GM19240 (cell line): ENCODE data around the gene SPRR2D.
"Not testable (repeated sequence)": the region's sequence is repeated elsewhere in the genome, so short reads cannot be mapped to it uniquely, and the experiment has no call there.

Source experiments
- DNase-seq: peaks from one replicate; pipeline ENCODE4 v3.0.0; 2011; ENCODE audit warnings: low spot score; ENCODE audit not compliant: insufficient read length

SPRR2D gene

DNA sequence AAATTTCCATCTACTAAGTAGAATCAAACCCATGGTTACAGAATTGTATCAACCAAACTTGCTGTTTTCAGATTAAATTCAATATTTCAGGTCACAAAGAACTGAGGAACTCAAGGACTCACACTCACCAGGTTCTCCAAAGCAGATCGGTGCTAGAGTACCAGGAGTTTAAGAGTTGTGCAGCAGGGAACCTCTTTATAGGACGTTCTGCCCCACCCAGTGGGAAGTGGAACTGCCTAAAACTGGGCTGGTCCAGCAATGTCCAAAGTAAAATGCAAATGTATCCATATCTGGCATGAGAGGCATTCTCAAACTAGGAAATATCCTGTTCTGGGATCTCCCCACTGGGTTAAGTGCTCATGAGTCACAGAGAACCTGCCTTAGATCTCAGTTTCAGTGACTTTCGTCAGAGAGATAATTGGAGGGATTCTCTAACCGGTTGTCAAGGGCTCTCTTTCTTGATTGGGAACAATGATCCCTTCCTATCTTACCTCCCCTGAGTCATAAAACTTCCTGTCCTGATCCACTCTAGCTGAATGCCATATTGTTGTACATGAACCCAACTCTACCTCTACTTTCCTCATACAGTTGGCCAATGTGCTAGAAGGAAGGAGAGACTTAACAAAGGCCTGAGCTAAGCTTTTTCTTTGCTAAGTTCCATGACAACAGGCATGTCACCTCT, at the start of gene SPRR2D:
Gene SPRR2D (minus strand): TSS at position 171 of the 682 bp plus-strand sequence. CDS start 774 bp downstream, outside the sequence.
- DNase-seq: no peak

DNA sequence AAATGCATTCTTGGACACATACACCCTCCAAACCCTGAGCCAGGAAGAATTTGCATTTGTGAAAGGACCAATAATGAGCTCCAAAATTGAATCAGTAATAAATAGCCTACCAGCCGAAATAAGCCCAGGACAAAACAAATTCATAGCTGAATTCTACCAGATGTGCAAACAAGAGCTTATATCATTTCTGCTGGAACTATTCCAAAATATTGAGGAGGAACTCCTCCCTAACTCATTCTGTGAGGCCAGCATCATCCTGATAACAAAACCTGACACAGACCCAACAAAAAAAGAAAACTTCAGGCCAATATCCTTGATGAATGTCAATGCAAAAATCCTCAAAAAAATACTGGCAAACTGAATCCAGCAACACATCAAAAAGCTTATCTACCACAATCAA, 46.7 kb upstream of the SPRR2D start:
- no peak for DNase-seq

DNA sequence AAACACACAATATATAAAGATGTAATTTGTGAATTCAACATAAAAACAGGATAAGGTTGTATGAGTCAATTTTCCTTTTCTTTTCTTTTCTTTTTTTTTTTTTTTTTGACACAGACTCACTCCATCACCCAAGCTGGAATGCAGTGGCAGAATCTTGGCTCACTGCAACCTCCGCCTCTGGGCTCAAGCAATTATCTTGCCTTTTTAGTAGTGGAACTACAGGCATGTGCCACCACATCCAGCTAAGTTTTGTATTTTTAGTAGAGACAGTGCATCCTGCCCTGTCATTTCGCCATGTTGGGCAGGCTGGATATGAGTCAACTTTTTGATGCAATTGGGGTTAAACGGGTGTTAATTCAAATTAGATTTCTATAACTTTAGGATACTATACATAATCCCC, 40.8 kb upstream of the SPRR2D start:
- DNase-seq: no peak

DNA sequence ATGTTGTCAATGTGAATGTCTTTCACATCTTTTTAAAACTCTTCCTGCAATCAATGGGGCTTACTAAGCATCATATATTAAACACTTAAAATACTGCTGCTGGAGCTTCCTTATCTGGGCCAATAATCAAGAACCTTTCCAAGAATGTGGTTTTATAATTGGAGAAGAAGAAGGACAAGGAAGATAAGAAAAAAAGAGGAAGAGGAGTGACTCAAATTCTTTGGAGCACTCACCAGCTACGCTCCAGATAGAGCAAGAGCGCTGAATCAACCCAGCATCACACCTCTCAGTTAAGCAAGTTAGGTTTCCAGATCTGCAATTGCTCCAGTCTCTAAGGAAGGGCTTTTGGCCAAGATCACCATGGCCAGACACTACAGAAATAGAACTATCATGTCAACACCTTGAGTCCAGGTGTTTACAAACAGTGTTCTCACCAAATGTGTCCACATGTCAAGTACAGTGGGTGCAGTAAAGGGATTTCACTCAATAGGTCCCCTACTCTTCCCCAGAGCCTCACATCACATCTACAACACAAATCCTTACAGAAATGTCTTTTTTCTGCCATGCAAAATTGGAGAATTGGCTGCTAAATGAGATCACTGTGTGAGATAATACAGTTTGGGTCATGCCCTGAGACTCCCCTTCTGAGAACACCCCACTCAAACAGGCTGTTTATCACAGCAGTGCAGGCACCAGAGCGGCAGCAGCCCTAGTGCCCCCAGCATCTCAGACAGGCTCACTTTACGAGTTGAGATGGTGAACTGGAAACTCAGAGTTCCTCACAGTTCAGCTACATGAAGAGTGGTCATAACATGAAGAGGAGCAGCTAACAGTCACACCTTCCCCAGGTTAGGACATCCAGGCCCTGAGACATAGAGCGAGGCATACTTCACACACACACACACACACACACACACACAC, 32.1 kb upstream of the SPRR2D start:
- DNase-seq: no peak

DNA sequence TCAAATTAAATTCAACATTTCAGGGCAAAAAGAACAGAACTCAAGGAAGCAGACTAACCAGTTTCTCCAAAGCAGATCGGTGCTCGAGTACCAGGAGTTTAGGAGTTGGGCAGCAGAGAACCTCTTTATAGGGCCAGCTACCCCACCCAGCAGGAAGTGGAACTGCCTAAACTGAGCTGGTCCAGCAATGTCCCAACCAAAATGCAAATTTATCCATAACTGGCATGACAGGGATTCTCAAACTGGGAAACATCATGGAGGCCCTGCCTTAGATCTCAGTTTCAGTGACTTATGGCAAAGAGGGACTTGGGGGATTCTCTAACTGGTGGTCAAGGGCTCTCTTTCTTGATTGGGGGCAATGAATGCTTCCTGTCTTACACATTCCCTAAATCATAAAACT, 30.6 kb upstream of the SPRR2D start, which contains the start of gene SPRR2B:
Gene SPRR2B (minus strand): TSS at position 101 of the 400 bp plus-strand sequence. CDS start 772 bp downstream, outside the sequence.
- no peak for DNase-seq

DNA sequence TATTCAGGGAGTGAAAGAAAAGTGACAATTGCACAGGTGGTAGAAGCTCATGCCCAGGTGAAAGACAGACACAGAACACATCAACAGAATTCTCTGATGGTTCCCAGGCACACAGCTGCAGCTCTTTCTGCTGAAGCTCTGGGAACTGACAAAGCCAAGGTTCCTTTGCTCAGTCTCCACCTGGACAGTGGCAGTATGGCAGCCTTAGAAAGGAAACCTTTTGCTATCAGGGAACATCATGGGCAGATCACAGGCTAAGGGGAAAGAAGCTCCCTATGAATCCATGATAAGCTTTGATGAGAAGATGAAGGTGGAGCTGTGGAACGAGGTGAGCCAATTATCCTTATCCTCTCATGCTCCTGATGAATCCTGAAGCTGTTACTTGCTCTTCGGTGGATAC, 29.3 kb upstream of the SPRR2D start:
- DNase-seq: no peak

DNA sequence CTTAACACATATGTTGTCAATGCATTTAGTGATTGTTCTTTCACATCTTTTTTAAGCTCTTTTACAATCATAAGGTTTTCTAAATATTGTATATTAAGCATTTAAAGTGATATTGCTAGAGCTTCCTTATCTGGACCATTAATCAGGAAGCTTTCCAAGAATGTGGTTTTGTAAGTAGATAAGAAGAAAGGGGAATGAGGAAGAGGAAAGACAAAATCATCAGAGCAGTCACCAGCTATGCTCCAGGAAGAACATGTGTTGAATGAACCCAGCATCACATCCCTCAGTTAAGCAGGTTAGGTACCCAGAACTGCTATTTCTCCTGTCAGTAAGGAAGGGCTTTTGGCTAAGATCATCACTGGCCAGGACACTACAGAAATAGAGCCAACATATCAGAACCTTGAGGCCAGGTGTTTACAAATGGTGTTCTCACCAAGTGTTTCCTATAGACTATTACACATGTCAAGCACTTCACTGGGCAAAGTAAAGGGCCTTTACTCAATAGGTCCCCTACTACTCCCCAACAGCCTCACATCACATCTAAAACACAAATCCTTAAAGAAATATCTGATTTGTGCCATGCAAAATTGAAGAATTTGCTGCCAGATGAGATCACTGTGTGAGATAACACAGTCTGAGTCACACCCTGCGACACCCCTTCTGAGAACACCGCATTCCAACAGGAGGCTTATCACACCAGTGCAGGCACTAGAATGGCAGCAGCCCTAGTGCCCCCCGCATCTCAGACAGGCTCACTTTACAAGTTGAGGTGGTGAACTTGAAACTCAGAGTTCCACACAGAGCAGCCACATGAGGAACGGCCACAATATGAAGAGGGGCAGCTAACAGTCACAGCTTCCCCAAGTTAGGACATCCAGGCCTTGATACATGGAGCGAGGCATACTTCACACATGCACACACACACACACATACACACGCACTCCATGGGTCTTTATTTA, 18.2 kb upstream of the SPRR2D start:
- no peak for DNase-seq

DNA sequence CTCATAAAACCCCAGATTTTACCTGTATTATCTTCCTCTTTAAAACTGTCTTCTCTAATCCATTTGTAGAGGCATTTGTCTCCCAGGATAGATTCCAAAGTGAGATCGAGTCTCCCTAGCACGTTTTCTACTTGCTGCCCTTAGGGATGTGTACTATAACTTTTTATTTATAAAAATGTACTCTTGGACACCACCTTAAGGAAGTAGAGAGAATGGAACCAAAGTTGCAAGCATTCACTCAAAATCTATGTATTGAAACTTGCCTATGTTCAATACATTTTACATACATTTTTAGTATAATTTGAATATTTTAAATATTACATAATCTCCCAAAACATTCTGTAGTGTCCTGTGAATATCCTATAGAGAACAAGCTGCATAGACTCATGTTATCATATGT, 17.2 kb upstream of the SPRR2D start:
- no peak for DNase-seq

DNA sequence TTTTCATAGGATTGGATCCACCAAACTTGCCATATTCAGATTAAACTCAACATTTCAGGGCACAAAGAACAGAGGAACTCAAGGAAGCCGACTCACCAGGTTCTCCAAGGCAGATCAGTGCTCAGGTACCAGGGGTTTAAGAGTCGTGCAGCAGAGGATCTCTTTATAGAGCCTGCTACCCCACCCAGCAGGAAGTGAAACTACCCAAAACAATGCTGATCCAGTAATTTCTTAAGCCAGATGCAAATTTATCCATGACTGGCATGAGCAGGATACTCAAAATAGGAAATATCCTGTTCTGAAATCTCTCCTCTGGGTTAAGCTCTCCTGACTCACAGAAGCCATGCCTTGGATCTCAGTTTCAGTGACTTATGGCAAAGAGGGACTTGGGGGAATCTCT, 16.5 kb upstream of the SPRR2D start, which contains the start of gene SPRR2A:
Gene SPRR2A (minus strand): TSS at position 138 of the 400 bp plus-strand sequence. CDS start 777 bp downstream, outside the sequence.
- DNase-seq: no peak

DNA sequence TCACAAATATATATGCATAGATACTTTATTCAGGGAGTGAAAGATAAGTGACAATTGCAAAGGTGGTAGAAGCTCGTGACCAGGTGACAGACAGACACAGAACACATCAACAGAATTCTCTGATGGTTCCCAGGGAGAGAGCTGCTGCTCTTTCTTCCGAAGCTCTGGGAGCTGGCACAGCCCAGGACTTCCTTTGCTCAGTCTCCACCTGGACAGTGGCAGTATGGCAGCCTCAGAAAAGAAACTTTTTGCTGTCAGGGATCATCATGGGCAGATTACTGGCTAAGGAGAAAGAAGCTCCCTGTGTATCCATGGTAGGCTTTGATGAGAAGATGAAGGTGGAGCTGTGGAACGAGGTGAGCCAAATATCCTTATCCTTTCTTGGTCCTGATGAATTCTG, 15.2 kb upstream of the SPRR2D start:
- not testable (repeated sequence) for DNase-seq

DNA sequence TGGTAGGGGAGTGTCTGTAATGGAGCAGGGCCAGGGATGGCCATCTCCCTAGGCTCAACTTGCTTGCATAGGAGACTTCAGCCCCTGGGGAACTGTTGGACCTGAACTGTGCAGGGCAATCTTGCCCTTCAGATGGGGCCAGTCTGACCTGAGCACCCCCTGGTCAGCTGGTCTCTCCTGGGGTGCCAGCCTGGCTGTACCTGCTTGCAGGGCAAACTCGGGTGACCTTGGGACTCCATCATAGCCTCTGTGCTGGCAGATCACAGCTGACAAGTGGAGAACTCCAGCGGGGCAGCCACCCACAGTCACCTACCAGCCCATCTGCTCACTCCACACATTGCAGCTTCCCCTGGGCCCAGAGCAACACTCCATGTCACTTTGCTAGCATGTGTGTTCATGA, 8.3 kb upstream of the SPRR2D start:
- no peak for DNase-seq

DNA sequence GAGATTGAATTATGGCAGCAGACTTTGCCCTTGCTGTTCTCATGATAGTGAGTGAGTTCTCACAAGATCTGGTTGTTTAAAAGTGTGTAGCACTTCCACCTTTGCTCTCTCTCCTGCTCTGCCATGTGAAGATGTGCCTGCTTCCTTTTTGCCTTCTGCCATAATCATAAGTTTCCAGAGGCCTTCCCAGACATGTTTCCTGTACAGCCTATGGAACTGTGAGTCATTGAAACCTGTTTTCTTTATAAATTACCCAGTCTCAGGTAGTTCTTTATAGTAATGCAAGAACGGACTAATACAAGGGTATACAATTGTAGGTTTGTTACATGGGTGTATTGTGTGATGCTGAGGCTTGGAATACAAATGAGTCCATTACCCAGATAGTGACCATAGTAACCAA, 5.7 kb downstream of the SPRR2D start:
- DNase-seq: no peak

DNA sequence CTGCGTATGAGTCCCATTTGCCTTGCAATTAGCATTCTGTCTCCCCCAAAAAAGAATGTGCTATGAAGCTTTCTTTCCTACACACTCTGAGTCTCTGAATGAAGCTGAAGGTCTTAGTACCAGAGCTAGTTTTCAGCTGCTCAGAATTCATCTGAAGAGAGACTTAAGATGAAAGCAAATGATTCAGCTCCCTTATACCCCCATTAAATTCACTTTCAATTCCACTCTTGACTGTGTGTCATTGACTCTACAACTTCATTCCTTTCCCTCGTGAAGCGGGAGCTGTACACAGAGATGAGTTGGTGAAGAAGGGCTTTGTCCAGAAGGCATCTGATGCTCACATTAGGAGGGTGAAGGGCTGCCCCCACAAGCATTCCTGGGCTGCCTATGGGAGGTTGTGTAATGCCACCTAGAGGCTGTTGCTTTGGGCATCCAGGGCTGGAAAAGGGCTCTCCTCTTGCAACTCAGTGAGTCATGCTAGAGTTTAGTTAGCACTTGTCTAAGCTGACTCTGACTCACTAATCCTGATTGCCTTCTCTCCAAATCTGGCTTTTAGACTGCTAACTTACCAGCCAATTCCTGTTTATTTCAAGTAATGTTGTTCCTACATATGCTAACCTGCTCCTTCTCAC, 8.1 kb downstream of the SPRR2D start:
- DNase-seq: no peak

DNA sequence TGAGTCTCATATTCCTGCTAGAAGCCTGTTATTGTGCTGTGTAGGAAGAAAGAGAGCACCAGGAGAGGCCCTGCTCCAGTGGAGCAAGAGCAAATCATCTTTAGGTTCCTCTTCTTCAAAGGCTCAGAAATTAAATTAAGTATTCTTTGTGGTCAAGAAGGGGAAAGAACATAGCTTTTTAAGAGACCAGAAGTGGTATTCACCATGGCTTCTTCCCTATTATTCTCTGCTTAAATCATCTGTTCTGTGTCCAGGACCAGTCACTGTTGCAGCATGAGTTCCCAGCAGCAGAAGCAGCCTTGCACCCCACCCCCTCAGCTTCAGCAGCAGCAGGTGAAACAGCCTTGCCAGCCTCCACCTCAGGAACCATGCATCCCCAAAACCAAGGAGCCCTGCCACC, 8.8 kb downstream of the SPRR2D start:
- DNase-seq: no peak

DNA sequence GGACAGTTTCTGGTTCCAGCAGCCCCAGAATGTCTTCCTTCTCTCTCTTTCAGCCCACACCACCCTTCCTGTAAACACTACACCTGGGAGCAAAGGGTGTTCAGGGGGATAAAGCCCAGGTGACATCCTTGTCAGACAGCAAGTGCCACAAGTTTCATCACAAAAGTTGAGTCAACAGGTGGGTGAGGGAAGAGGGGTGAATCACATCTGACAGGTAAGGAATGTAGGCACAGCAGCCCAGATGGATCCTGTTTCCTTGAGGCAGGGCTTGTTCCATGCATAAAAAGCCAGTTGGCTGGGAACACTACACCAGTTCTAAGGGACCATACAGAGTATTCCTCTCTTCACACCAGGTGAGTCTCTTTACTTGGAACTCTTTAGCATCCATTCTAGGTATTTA, 10.0 kb downstream of the SPRR2D start, which contains the start of gene SPRR1B:
Gene SPRR1B (plus strand): TSS at position 309 of the 400 bp plus-strand sequence. CDS start 1,143 bp downstream, outside the sequence.
- DNase-seq: no peak

DNA sequence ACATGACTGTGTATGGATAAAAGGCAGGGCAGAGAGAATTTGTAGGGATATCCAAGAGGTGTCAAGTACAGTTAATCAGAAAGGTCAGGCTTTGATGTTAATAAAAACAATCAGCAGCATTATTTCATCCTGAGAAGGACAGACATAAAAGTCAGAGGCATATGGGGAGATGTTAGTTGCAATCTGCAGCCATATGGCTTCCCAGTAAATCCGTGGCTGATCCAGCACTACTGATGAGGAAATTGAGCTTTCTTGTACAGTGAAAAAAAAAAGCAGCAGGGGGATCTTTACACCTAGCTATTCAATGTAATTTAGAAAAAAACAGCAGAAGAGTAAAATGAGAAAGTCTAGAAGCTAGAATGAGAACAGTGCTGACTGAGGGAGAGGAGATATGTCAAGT, 12.2 kb downstream of the SPRR2D start:
- no peak for DNase-seq

DNA sequence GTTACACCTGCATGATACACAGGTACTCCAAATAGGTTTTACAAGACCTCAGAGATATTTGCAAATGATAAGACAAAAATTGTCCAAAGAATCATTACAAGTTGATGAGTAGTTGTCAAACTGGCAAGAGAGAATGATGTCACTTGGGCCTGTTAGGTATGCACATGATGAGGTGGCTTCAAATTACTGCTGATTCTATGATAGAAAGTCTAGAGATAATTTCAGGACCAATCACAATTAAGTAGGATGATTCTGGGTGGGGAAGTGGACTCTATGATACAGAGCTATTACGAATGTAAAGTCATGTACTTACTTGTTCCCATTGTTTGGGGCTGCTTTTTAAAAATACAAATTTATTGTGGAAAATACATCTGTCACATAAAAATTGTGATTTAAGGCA, 15.1 kb downstream of the SPRR2D start:
- no peak for DNase-seq

DNA sequence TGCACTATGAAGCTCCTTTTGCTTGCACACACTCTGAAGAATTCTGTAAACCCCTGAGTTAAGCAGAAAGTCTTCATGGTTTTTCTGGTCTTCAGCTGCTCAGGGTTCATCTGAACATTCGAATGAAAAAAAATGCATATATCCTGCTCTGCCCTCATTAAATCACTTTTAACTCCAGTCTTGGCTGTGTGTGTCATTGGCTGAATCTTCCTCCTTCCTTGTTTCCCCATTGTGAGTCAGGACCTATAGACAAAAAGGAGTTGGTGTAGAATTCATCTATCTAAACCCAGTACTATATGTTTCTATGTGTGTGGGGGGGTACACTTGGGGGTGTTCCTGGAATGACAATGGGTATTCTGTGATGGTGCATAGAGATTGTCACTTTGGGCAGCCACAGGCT, 16.5 kb downstream of the SPRR2D start:
- DNase-seq: no peak

DNA sequence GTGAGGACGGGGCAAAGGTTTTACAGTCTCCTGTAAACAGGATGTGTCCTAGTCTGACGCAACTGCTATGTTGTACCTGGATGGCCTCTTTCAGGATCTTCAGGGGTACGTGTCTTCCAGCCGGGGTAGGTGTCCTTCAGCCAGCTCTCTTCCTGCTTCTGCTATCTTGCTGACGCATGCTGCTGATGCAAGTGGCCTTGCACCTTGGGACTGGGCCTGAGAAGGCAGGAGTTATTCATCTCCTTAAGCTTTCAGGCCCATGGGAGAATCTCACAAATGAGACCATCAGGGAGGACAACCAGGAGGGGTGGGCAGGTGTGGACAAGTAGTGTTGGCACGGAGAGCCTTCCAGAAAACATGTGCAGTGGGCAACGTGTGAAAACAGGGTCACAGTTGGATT, 17.8 kb downstream of the SPRR2D start:
- DNase-seq: no peak

DNA sequence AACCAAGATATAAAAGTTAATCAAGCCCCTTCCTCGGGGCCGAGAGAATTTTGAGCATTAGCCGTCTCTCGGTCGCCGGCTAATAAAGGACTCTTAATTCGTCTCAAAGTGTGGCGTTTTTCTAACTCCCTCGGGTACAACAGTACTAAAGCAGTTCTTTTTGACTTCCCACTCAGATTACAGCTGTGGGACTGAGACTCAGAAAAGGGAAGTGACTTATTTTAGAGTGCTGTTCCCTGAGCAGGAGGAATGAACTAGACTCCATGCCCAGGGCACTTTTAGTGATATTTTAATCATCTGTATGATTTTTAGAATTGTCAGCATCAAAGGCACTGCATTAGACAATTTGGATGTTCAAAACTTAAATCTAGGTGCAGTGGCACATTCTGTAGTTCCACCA, 18.6 kb downstream of the SPRR2D start:
- not testable (repeated sequence) for DNase-seq

DNA sequence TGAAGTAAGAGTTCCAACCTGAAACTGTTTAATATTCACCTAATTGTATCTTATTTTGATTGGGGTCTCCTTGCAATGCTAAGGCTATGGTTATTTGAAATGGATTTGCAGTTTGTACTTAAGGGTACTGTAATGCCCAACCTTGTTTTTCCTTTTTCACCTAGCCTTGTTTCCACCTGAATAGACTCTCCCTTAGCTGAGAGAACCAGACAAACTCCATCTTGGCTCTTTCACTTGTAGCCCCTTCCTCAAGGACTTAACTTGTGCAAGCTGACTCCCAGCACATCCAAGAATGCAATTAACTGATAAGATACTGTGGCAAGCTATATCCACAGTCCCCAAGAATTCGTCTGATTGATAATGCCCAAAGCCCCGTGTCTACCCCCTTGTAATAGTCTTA, 19.1 kb downstream of the SPRR2D start:
- DNase-seq: not testable (repeated sequence)
